ENCODE measurements around the gene RNF7.

DNA sequence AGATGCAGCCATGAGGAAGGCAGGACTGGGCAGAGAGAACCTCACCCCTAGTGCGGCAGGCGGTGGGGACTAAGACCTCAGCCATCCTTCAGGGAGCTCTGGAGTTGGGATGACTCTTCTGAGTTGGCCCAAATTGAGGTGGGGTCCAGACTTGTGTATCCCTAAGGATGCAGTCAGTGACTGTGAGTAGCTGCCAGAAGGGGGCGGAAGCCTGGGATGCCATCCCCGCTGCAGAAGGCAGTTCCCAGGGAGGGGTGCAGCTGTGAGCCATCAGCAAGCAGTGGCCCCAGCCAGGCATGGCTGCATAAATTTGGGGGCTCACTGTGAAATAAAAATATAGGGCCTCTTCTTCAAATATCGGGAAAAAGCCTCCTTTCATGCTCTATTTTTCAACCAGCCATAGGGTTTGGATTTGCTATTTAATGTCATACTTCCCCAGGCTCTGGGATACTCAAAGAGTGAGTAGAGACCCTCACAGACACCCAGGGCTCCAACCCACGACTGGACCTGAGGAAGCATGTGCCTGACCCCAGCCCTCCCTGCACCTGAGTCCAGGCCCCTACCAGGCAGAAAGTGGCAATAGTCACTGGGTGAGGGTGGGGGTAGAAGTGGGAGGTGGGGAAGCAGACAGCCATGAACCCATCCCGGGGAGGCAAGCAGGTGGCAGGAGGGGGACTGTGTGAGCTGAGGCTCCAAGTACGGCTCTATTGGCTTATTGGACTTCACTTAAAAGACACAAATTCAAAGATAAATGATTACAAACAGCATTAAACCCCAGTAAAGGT is 55.6 kb downstream of the RNF7 start:
- TF ChIP-seq, protein P1, sequence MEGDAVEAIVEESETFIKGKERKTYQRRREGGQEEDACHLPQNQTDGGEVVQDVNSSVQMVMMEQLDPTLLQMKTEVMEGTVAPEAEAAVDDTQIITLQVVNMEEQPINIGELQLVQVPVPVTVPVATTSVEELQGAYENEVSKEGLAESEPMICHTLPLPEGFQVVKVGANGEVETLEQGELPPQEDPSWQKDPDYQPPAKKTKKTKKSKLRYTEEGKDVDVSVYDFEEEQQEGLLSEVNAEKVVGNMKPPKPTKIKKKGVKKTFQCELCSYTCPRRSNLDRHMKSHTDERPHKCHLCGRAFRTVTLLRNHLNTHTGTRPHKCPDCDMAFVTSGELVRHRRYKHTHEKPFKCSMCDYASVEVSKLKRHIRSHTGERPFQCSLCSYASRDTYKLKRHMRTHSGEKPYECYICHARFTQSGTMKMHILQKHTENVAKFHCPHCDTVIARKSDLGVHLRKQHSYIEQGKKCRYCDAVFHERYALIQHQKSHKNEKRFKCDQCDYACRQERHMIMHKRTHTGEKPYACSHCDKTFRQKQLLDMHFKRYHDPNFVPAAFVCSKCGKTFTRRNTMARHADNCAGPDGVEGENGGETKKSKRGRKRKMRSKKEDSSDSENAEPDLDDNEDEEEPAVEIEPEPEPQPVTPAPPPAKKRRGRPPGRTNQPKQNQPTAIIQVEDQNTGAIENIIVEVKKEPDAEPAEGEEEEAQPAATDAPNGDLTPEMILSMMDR (conservative IDR thresholded peaks at IDR 0.05; ENCODE audit: low read depth, low read length) = no peak
- TF ChIP-seq CHD1 (IDR thresholded peaks at IDR 0.05; ENCODE audit: low read depth, low read length) (no peak), MAFK (IDR thresholded peaks at IDR 0.05; ENCODE audit: low read depth, low read length) (no peak), RCOR1 (IDR thresholded peaks at IDR 0.05; ENCODE audit: insufficient replicate concordance, low read length) (no peak), SMC3 (IDR thresholded peaks at IDR 0.05; ENCODE audit: low read depth, low read length) (no peak), RAD21 (IDR thresholded peaks at IDR 0.05; ENCODE audit: low read length) (no peak), CEBPB (IDR thresholded peaks at IDR 0.05; ENCODE audit: low read depth, low read length) (no peak), BHLHE40 (IDR thresholded peaks at IDR 0.05; ENCODE audit: low read depth, low read length) (no peak), RFX5 (IDR thresholded peaks at IDR 0.05; ENCODE audit: low read depth, low read length) (no peak), POLR2A (IDR thresholded peaks at IDR 0.05; ENCODE audit: low read depth, low read length) (no peak), MAZ (IDR thresholded peaks at IDR 0.05; ENCODE audit: borderline replicate concordance, low read depth, low read length) (no peak), FOS (IDR thresholded peaks at IDR 0.05; ENCODE audit: low read depth, low read length) (no peak)
- TF ChIP-seq, protein P2, sequence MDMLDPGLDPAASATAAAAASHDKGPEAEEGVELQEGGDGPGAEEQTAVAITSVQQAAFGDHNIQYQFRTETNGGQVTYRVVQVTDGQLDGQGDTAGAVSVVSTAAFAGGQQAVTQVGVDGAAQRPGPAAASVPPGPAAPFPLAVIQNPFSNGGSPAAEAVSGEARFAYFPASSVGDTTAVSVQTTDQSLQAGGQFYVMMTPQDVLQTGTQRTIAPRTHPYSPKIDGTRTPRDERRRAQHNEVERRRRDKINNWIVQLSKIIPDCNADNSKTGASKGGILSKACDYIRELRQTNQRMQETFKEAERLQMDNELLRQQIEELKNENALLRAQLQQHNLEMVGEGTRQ (IDR thresholded peaks at IDR 0.05; ENCODE audit: low read depth, low read length) = no peak

Data from IMR-90 (cell line).